ENCODE measurements around the gene TIMM10B.

Gene TIMM10B

GRCh38 chr11:6498121-6498520, 16.8 kb downstream of the TIMM10B start:
- Histone ChIP-seq H2AFZ (ENCODE audit: low read length) (no peak overlapping the region), H3K27me3 (replicated peaks; ENCODE audit: insufficient read depth, low read length) (no peaks in the 10 kb centered on the region), H3K4me2 (ENCODE audit: low read depth, low read length) (no peak overlapping the region), H3K27ac (ENCODE audit: low read length) (no peak overlapping the region), H3K4me3 (ENCODE audit: low read length) (no peak overlapping the region), H3K9me2 (replicated peaks; ENCODE audit: insufficient read depth, low read length) (no peaks in the 10 kb centered on the region), H3F3A (ENCODE audit: insufficient read depth, low read length) (no peaks in the 10 kb centered on the region), H3K79me2 (ENCODE audit: low read length) (no peaks in the 10 kb centered on the region), H3K4me1 (ENCODE audit: low read length) (no peaks in the 10 kb centered on the region), H3K36me3 (replicated peaks; ENCODE audit: insufficient read depth, low read length) (no peaks in the 10 kb centered on the region), H4K20me1 (ENCODE audit: insufficient read depth, low read length) (no peaks in the 10 kb centered on the region), H3K9me3 (replicated peaks; ENCODE audit: insufficient read depth, low read length) (no peaks in the 10 kb centered on the region), H3K9ac (ENCODE audit: low read length) (no peak overlapping the region)
- no peak for DNase-seq
- no peak for TF ChIP-seq EZH2 (optimal IDR thresholded peaks at IDR 0.05; ENCODE audit: low read depth, low read length)
- TF ChIP-seq, protein P1, sequence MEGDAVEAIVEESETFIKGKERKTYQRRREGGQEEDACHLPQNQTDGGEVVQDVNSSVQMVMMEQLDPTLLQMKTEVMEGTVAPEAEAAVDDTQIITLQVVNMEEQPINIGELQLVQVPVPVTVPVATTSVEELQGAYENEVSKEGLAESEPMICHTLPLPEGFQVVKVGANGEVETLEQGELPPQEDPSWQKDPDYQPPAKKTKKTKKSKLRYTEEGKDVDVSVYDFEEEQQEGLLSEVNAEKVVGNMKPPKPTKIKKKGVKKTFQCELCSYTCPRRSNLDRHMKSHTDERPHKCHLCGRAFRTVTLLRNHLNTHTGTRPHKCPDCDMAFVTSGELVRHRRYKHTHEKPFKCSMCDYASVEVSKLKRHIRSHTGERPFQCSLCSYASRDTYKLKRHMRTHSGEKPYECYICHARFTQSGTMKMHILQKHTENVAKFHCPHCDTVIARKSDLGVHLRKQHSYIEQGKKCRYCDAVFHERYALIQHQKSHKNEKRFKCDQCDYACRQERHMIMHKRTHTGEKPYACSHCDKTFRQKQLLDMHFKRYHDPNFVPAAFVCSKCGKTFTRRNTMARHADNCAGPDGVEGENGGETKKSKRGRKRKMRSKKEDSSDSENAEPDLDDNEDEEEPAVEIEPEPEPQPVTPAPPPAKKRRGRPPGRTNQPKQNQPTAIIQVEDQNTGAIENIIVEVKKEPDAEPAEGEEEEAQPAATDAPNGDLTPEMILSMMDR (IDR thresholded peaks at IDR 0.05; ENCODE audit: low read length): no peak
- no peak for TF ChIP-seq EZH2phosphoT487 (IDR thresholded peaks at IDR 0.05; ENCODE audit: low read length)

GRCh38 chr11:6498544-6498943, 17.2 kb downstream of the TIMM10B start:
- no peaks in the 10 kb centered on the region for H3K4me1 ChIP-seq (ENCODE audit: low read length)
- H3K9me3 ChIP-seq (replicated peaks; ENCODE audit: insufficient read depth, low read length): no peaks in the 10 kb centered on the region
- no peaks in the 10 kb centered on the region for H3K9me2 ChIP-seq (replicated peaks; ENCODE audit: insufficient read depth, low read length)
- H3F3A ChIP-seq (ENCODE audit: insufficient read depth, low read length): no peaks in the 10 kb centered on the region
- TF ChIP-seq, protein P1 (IDR thresholded peaks at IDR 0.05; ENCODE audit: low read length): no peak
- TF ChIP-seq EZH2 (optimal IDR thresholded peaks at IDR 0.05; ENCODE audit: low read depth, low read length) (no peak), EZH2phosphoT487 (IDR thresholded peaks at IDR 0.05; ENCODE audit: low read length) (no peak)
- H2AFZ ChIP-seq (ENCODE audit: low read length): no peak overlapping the region
- no peak overlapping the region for H3K27ac ChIP-seq (ENCODE audit: low read length)
- H4K20me1 ChIP-seq (ENCODE audit: insufficient read depth, low read length): no peaks in the 10 kb centered on the region
- no peaks in the 10 kb centered on the region for H3K27me3 ChIP-seq (replicated peaks; ENCODE audit: insufficient read depth, low read length)
- no peak for DNase-seq
- no peak overlapping the region for H3K4me2 ChIP-seq (ENCODE audit: low read depth, low read length)
- H3K4me3 ChIP-seq (ENCODE audit: low read length): no peak overlapping the region
- H3K36me3 ChIP-seq (replicated peaks; ENCODE audit: insufficient read depth, low read length): no peaks in the 10 kb centered on the region
- H3K9ac ChIP-seq (ENCODE audit: low read length): no peak overlapping the region
- H3K79me2 ChIP-seq (ENCODE audit: low read length): no peaks in the 10 kb centered on the region

DNA sequence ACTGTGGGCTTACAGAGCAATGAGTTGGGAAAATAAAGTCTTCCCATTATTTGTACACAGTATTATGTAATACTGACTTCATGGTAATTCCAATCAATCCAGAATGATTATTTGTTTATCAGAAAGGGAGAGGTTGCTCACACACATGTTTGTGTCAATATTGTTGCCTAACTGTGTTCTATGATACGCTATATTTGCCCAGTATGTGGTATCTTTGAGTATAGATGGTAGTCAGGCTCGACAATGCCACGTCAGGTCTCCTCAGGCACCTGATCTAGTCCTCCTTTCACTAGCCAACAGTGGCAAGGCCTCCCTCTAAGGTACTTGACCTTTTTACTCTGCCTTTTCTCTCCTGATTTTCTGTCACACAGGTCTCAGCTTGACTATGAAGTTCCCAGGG, 21.1 kb downstream of the TIMM10B start:
- TF ChIP-seq, protein P1 (IDR thresholded peaks at IDR 0.05; ENCODE audit: low read length): no peak
- TF ChIP-seq EZH2 (optimal IDR thresholded peaks at IDR 0.05; ENCODE audit: low read depth, low read length) (no peak), EZH2phosphoT487 (IDR thresholded peaks at IDR 0.05; ENCODE audit: low read length) (no peak)
- H3K9me3 ChIP-seq (replicated peaks; ENCODE audit: insufficient read depth, low read length): no peaks in the 10 kb centered on the region
- no peaks in the 10 kb centered on the region for H4K20me1 ChIP-seq (ENCODE audit: insufficient read depth, low read length)
- H3K4me3 ChIP-seq (ENCODE audit: low read length): no peak overlapping the region
- H3K4me2 ChIP-seq (ENCODE audit: low read depth, low read length): no peak overlapping the region
- H3K27me3 ChIP-seq (replicated peaks; ENCODE audit: insufficient read depth, low read length): no peaks in the 10 kb centered on the region
- H3K9me2 ChIP-seq (replicated peaks; ENCODE audit: insufficient read depth, low read length): no peaks in the 10 kb centered on the region
- DNase-seq: no peak
- H2AFZ ChIP-seq (ENCODE audit: low read length): no peak overlapping the region
- no peak overlapping the region for H3K9ac ChIP-seq (ENCODE audit: low read length)
- no peak overlapping the region for H3K27ac ChIP-seq (ENCODE audit: low read length)
- H3K79me2 ChIP-seq (ENCODE audit: low read length): no peaks in the 10 kb centered on the region
- H3F3A ChIP-seq (ENCODE audit: insufficient read depth, low read length): no peaks in the 10 kb centered on the region
- H3K36me3 ChIP-seq (replicated peaks; ENCODE audit: insufficient read depth, low read length): no peaks in the 10 kb centered on the region
- H3K4me1 ChIP-seq (ENCODE audit: low read length): no peaks in the 10 kb centered on the region

All from MM.1S (cell line).